Ammon's horn (tissue), 1 donor: Measurements from ENCODE around the gene KCNAB1.

Source experiments
- DNase-seq: peaks from one replicate; pipeline ENCODE4 v3.0.0-alpha.2; 2016; ENCODE audit warnings: low spot score

KCNAB1 gene

DNA sequence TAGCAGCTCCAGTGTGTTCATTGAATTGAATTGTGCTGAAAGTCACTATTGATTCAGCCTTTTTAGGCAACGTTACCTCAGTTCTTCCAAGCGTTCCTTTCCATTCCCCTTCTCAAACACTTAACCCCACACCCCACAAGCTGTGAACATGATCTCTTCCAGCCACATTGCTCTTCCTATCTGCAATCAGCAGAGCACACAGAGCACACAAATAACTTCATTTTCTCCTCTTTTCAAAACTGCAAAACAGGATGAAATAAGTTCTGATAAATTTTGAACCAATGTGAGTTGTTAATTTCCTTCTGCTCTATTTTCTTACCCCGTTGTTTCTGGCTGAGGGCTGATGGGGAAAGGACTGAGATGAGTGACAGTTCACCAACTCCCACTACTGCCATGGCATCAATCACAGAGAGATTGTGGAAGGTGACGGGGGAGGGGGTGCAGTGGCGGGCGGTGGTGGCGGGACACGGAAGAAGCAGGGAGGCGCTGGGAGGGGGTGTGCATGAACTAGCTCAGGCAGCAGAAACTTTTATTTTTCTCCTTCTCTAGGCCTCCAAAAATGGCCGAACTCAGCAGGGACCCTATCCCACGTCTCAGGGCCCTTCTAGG lies 287.3 kb downstream of the KCNAB1 start:
- DNase-seq = no peak

DNA sequence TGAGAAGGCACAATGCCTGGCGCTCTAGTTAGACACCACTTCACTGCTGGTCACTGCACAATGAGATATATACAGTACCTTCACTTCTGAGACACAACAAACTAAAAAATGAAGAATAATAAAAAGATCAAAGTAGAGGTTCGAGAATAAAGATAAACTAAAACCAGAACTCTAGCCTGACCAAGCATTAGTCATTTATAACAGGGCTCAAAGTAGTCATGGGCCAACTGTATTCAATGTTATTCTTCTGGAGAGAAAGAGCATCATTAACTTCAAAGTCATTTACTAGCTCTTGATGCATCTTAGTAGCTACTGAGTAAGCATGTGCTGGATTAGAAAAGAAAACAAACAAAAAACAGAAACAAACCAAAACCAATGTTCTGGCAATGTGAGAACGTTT lies 289.3 kb downstream of the KCNAB1 start:
- no peak for DNase-seq

DNA sequence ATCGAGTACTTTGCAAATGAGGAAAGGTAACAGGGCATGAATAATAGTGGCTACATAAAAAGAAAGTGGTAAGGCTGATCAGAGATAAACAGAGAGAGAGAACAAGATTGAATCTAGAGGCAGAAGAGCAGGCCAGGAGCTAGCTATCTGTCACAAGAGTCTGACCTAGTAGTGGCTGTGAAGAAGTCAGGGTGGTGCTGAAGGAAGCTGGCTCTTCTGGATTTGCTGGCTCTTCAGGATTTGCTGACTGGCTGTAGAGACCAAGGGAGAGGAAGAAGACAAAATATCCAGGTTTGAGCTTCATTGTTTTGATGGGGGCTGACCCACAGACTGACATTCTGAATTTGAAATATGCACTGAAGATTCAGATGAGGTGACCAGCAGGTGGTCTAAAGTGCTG lies 292.2 kb downstream of the KCNAB1 start:
- no peak for DNase-seq

DNA sequence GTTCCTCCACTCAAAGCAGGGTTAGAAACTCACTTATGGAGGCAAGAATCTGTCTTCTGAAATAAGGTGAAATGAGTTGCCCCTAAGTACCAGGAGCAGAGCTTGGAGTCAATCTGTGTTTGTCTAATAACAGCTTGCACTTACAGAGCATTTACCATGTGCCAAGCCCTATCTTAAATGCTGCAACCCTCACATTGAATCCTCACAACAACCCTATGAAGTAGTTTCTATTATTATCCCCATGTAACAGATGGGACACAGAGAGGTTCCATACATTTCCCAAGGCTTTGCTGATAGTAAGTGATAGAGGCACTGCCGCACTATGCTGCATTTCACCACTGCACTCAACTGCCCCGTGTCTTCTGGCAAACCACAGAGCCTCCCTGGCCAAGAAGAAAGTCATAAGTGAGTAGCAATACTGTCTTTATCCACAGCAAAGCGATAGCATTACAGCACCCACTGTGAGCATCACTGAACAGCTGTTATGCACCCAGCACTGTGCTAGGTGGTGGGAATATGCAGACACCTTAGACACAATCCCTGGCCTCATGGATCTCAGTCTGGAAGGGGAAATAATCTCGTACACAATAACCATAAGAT lies 293.0 kb downstream of the KCNAB1 start:
- no peak for DNase-seq

DNA sequence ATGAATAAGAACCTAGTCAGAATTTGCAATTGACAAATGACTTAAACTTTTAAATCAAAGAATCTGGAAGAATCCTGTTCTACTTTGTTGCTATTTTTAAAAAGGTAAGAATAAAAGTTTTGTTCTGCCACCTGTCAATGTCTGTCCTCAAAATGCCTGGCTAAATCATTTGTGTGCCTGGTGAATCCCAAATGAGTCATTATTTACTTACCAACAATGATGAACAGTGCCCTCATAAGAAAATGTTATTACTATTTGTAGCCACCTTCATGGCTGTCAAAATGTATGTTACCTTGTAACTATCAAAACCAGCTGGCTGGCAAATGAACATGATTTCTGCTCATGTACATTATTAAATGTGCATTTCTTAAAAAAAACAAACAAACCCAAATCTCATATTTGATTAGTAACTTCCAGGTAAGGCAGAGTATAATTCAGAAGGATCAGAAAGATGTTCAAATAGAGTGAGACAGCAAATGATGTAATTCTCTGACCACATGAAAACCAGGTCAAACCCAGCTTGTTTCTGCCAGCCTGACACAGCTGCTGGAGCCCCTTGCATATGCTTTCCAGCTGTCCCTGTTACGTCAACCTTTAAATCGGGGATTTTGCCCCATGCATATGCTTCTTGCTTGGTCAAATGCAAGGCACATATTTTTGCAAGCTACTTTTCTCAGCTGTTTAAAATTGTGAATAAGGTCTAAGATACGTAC lies 296.6 kb downstream of the KCNAB1 start:
- DNase-seq = no peak

DNA sequence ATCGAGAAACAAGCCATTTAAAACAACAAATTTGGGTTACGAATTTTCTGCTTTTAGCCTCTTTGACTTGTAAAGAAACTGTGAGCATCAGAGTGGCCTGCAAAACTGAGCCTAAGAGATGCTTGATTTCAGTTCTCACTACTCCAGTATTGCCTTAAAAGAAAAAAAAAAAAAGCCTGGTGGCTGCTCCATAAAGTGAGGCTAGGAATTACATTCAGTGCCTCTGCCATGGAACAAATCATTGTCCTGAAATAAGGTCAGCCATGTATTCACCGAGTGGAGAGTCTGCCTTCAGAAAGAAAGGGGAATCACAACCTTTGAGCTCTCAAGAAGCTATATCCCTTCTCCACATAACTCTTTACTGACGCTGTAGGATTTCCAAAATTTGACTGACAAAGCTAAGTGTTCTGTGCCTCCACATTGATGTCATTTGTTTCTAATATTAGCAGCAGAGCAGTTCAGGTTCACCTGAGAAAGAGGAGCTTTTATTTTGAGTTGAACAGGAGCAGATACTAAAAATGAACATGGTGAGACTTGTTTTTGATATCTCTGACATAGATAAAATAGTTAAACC lies 297.3 kb downstream of the KCNAB1 start:
- no peak for DNase-seq

DNA sequence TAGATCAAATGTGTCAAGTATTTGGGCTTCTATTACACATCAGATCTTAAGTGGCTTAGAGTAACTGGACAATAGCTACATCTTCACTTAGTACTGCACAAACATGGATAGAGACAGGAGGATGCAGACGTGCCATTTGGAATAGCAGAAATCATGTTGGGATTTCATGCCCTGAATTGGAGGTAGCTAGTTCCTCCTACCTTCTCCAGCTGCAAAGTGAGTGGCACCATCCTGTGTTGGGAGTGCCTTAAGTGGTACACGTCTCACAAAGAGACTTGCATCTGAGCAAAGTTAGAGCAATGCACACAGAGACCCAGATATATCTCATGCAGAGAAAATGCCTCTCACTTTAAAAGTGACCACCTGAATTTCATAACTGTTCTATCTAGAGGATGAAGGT lies 298.1 kb downstream of the KCNAB1 start:
- DNase-seq = no peak

DNA sequence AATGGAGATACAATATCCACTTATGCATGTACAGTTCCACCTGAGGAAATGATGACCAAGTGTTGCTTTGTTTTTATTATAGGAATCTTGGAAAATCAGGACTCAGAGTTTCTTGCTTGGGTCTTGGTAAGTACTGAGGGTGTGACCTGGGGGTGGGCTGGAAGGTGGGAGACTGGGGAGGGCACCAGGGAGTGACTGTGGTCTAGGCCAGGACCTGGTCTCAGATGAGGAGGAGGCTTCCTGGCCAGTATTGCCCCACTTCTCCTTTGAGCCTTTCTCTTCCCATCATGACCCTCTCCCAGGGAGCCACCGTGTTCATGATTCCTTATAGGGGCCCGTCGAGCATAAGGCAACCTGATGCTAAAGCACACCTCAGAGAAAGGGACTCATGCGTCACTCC lies 301.2 kb downstream of the KCNAB1 start:
- no peak for DNase-seq

DNA sequence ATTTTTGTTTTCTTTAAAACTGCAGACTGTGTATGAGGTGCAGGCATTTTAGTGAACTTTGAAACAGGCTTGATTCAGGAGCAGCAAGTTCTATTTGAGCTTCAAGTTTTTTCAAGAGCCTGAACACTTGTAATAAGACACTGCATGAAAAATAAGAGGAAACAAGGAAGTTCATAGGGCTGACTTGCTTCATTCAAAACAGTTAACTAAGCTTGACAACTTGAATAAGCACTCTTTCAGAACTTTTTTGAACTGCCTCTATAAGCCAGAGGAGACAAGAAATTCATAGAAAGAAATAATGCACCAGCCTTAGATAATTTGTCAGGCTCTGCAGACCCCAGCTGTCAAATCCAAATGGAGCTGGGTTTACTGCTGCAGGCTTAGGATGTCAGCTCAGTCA lies 304.4 kb downstream of the KCNAB1 start:
- DNase-seq = no peak

DNA sequence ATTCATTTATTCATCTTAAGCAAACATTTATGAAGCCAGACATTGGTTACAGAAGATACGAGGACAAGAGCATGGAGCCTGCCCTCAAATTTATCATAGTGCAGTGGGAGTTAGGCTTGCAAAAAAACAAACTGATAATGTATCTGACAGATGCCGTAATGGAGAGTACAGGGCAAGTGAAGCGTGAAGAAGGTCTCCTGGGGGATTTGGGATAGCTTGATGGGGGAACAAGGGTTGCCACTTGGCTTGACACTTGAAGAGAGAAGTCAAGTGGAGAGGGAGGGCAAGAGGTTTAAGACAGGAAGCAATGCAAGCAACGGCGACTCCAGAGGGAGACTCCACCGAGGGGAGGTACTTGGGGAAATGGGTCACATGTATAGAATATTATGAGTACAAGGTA lies 305.3 kb downstream of the KCNAB1 start:
- no peak for DNase-seq

DNA sequence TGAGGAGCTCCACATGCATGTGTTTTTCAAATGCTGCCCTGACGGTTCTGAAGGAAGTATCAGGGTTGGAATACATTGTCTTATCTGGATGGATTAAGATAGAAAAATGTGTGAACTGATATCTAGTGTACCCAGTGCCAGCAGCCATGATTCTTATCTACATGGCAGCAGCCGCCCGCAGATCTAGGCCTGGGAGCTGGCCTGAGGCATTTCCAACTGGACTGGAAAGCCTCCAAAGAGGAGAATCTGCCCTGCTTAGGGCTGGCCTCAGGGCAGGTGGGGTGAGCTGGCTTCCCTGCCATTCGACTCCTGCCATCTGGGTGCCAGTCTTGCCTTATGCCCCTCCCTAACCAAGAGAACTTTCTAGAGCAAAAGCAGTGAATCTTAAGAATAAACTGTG lies 308.7 kb downstream of the KCNAB1 start:
- DNase-seq = no peak

DNA sequence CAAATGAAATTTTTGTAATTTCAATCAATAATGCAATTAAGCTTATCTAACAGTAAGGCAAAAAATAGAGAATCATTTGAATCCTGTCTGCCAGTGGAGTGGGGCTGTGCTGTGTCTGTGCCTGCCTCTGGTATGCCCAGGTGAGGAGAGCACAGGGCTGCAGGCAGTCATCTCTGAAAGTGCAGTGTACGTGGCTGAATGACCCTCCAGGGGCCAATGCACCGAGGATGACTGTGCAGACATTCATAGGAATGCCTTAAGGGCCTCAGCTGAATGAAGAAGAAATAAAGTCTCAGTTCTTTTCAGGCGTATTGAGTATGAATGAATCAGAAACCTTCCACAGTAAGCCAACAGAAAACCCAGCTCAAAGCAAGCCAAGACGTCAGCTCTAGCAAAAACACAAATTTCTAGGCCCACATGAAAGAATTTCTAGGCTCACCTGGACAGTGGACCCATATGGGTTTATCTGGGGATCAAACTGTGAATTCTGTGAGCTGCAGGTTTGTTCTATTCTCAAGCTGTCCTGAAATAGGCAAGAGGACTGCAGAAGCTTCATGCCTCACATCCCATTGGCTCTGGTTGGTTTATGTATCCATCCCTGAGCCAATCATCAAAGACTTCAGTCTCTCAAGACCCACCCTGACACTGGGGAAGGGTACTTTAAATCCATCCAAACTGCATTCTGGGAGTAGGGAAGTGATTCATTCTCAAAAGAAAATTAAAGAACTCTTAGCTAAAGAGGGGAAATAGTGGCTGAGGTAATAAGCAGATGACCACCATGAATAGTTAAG lies 311.2 kb downstream of the KCNAB1 start:
- DNase-seq = no peak

DNA sequence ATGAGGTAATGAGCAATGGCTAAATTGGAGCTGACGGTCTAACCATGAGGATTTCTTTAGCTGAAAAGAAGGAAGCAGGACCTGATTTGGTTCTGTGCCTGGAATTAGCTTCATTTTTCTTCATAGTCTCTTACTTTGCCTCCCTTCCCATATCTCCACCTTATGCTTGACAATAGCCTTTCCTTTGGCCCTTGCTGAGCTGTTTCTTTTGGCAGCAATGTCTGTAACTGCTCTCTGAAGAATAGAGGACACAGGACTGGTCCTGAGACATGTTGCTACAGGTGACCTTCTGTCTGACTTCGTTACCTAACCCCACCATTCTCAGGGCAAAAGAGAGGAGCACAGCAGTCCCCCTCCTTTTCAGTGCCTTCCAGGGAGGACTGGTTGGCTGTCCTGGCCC lies 312.2 kb downstream of the KCNAB1 start:
- DNase-seq = no peak

DNA sequence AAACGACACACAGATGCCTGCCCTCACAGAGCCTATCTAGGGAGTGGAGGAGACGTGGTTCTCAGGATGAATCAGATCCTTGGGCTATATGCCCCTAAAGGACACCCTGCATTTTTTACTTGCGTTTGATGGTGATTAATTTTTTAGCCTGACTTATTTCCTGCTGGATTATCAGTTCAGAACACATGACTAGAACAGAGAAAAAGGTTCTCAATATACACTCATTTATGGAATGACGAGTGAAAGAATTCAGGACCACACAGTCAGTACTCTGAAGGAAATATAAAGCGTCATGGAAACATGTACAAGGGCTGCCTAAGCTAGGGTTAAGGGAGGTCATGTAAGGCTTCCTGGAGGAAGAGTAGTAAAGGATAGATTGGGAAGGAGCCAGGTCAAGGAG lies 312.8 kb downstream of the KCNAB1 start:
- no peak for DNase-seq

DNA sequence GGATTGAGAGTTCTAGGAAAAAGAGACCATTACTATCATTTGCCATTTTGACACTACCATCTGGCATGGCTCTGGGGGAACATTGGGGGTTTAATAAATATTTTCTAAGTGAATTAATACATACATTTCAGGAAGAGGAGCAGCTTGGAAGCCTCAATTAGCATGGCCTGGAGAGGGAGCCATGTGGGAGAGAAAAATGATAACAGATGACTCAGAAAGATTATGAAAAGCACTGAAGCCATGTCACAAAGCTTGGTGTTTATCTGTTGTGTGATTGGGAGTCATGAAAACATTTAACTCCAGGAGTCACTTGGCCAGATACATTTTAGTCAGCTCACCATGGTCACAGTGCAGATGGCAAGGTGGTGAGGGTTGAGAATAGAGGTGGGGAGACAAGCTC lies 313.5 kb downstream of the KCNAB1 start:
- DNase-seq = no peak

DNA sequence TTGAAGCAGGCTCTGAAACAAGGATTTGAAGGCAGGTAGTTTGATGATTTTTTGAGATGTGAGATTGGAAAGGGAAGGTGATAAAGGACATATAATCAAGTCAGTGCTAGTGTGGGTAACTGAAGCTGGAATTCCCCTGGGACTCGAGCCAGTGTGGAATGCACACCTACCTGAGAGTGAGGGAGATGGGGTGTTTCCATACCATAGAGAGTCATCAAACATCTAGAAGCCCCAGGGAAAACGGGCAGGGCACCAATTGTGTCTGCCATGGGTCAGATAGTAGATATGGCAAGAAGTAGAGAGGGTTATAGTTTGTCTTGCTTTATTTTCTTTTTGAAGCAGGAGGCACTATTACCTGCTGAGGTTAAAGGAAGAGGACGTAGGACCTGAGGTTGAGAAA lies 314.5 kb downstream of the KCNAB1 start:
- DNase-seq = no peak

DNA sequence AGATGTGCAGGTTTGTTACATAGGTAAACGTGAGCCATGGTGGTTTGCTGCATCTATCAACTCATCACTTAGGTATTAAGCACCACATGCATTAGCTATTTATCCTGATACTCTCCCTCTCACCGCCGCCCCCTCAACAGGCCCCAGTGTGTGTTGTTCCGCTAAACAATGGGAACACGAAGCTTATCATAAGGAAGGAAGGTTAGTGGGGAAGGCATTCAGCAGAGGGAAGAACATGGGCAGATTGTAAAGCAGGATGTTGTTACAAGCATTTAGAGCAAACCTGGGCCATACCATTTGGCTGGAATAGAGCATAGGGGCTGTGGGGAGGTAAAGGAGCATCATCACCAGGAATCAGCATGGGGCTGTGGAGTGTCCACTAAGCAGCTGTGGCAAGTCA lies 322.7 kb downstream of the KCNAB1 start:
- DNase-seq = no peak

DNA sequence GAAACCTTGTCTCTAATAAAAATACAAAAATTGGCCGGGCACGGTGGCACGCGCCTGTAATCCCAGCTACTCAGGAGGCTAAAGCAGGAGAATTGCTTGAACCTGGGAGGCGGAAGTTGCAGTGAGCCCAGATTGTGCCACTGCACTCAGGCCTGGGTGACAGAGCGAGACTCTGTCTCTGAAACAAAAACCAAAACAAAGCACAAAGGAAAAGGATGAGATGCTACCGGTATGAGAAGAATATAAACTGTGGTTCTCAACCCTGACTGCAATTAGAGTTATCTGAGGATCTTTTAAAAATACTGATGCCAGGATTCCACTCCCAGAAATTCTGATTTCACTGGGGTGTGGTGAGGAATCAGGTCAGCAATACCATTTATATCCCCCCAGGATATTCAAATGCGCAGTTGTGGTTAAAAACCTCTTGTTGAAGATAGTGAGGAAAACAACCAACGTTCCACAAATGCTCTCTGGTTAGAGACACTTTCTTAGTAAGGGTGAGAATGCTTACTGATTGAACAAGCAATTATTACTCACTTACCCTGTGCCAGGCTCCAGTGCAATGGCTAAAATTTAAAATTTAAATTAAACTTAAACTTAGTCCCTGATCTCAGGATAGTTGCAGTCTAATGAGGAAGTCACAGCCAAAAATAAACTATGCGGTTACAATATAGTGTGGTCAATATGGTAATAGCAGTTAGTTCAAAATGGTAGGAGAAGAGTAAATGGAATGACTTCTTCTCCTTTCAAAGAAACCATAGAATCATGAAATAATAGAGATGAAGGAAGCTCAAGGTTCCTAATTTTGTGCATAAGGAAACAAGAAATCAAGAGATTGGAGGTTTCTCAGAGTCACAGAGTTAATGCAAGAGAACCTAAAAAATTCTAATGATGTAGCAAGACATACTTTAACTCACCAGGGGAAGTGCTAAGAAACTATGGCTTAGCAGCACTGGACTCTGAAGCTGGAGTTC lies 325.0 kb downstream of the KCNAB1 start:
- DNase-seq = no peak

DNA sequence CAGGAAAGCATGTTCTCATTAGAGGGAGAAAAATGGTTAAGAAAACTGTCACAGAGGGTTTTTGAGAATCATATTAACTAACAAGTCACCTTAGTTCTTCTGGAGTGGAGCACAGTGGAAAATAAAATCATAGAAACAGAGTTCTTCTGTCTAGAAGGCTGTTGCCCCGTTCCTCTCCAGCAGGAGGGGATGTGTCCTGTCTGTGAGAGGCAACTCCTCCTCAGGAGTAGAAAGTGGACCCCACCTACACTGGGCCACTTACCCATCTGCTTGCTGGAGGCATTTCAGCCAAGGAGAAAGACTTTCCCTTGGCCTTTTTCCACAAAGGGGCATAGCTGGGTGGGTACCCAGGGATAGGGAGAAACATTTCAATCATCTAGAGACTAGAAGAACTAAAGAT lies 327.9 kb downstream of the KCNAB1 start:
- DNase-seq = no peak

DNA sequence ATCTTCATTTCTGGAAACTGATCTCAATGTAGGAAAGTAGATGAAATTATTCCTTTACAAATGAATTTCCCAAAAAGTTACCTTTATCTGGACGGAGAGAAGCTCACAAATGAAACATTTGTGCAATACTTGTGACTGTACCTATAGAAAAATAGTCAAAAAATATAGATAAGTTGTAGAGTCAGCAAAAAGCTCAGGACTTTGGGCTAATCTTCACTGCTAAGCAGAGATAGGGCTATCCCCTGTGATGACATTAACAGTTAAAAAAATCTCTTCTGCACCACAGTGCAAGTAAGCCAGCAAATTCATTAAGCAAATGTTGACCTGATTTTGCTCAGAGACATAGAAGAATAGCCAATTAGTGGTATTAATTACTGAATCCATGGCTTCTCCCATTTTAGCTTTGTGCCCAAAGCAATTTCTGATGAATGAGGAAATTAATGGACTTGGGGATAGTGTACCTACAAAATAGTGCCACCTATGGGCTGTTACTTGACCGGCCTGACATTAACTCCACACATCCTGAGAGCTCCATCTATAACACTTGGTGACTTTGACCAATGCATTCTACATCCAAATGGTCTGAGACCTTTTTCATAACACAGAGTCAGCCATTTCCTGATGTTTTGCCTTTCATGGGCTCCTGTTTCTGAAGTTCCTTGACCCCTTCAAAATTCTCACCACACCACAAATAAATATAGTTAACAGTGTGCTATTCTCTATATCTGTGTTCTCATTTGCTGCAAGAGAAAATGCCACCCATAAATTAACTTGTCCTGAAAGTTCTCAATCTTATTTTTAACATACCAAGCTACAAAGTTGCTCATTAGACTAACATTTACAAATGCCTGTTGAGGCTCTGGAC lies 329.6 kb downstream of the KCNAB1 start:
- peak; percentile 57 for DNase-seq
